Endothelial cell of umbilical vein (primary cell): ENCODE results near the gene ZNF618. TPM values are rescaled to one million over a fixed set of nuclear protein-coding genes. Genes with fewer than 3 reads are reported as not detected.

Source experiments
- BruUV-seq: library from RNA; stranded (reverse); fragments of 400-500 nt; replicated peaks from 2 replicates; lab custom pipeline; 2021; lab: Mats Ljungman, UMichigan
- CTCF ChIA-PET: fragments of 300-600, 350-600 bp; sonication (Branson Sonifier 250); formaldehyde crosslinking; loops from one replicate; lab custom pipeline; 2021; ENCODE audit warnings: antibody characterized with exemption, inconsistent platforms; lab: Charles Lee
- POLR2A ChIA-PET: fragments of 300-600, 350-600 bp; sonication (Branson Sonifier 250); formaldehyde crosslinking; loops from one replicate; lab custom pipeline; 2021; ENCODE audit warnings: antibody characterized with exemption, inconsistent platforms; lab: Charles Lee
- DNase-seq: peaks from one replicate; pipeline ENCODE4 v3.0.0-alpha.2; 2011; ENCODE audit warnings: low read depth, low spot score
- FAIRE-seq: peaks from 2 replicates; lab custom pipeline; 2011; peaks lifted over from hg19 to GRCh38; lab: Jason Lieb, UNC
- H2AFZ ChIP-seq: 2 replicates; pipeline ENCODE4 v1.6.0; 2012; ENCODE audit warnings: low read depth, low read length, control low read depth, inconsistent platforms
- H3K27ac ChIP-seq: 2 replicates; pipeline ENCODE4 v1.5.1; 2011; ENCODE audit warnings: low read depth, mild to moderate bottlenecking, control low read depth, low read length, moderate library complexity; ENCODE audit not compliant: insufficient read depth
- H3K27me3 ChIP-seq, 2 experiments: 2 replicates each; pipeline versions ENCODE4 v1.6.0 to v1.6.1; 2011; ENCODE audit warnings: low read length in 2 of 2, mixed read lengths in 1 of 2; ENCODE audit not compliant: control insufficient read depth in 2 of 2, insufficient read depth in 2 of 2
- H3K36me3 ChIP-seq, 2 experiments: 2 replicates in 1 of 2; 3 replicates in 1 of 2; pipeline ENCODE4 v1.5.1; 2011; ENCODE audit warnings: low read length in 2 of 2, mild to moderate bottlenecking in 1 of 2, moderate library complexity in 1 of 2; ENCODE audit not compliant: control insufficient read depth in 2 of 2, insufficient read depth in 2 of 2; ENCODE audit errors: extremely low read depth in 1 of 2
- H3K4me1 ChIP-seq: 3 replicates; pipeline ENCODE4 v1.5.1; 2011; ENCODE audit warnings: mild to moderate bottlenecking, low read length; ENCODE audit not compliant: control insufficient read depth, insufficient read depth; ENCODE audit errors: extremely low read depth
- H3K4me2 ChIP-seq: 2 replicates; pipeline ENCODE4 v1.6.1; 2011; ENCODE audit warnings: low read length, control low read depth, mixed read lengths; ENCODE audit not compliant: insufficient read depth
- H3K4me3 ChIP-seq, 3 experiments: fragments of 200-600 bp in 1 of 3; sonication (generic), shearing (Covaris generic) in 1 of 3; replicated peaks in 1 of 3; 2 replicates each; pipeline ENCODE4 v1.5.1; 2011 to 2016; ENCODE audit warnings: control low read depth in 3 of 3, low read length in 3 of 3, mild to moderate bottlenecking in 2 of 3, inconsistent platforms in 1 of 3, low read depth in 1 of 3, moderate library complexity in 1 of 3; ENCODE audit not compliant: insufficient read depth in 1 of 3
- H3K79me2 ChIP-seq: 2 replicates; pipeline ENCODE4 v1.6.0; 2012; ENCODE audit warnings: low read length, inconsistent platforms; ENCODE audit not compliant: control insufficient read depth, insufficient read depth
- H3K9ac ChIP-seq: replicated peaks from 2 replicates; pipeline ENCODE3; 2011; ENCODE audit warnings: low read length, control low read depth; ENCODE audit not compliant: insufficient read depth; ENCODE audit errors: extremely low read depth
- H3K9me1 ChIP-seq: replicated peaks from 3 replicates; pipeline ENCODE4 v1.6.0; 2011; ENCODE audit warnings: mild to moderate bottlenecking, low read length; ENCODE audit not compliant: control insufficient read depth, insufficient read depth; ENCODE audit errors: extremely low read depth
- H3K9me3 ChIP-seq: replicated peaks from 2 replicates; pipeline ENCODE4 v1.5.1; 2012; ENCODE audit warnings: low read length, inconsistent platforms; ENCODE audit not compliant: control insufficient read depth, insufficient read depth
- H4K20me1 ChIP-seq: replicated peaks from 2 replicates; pipeline ENCODE3; 2011; ENCODE audit warnings: mild to moderate bottlenecking, low read length; ENCODE audit not compliant: control insufficient read depth, insufficient read depth; ENCODE audit errors: extremely low read depth
- EZH2 ChIP-seq: IDR thresholded peaks from 2 replicates; pipeline ENCODE4 v1.6.1; 2012; ENCODE audit warnings: borderline replicate concordance, low read depth, mild to moderate bottlenecking, moderate library complexity, low read length, inconsistent platforms; ENCODE audit not compliant: severe bottlenecking
- FOS ChIP-seq: IDR thresholded peaks from 2 replicates; pipeline ENCODE4 v1.6.1; 2011; ENCODE audit warnings: mild to moderate bottlenecking, low read length, moderate library complexity, borderline replicate concordance; ENCODE audit not compliant: insufficient read depth
- GATA2 ChIP-seq: IDR thresholded peaks from 2 replicates; pipeline ENCODE4 v1.7.0; 2011; ENCODE audit warnings: low read depth, mild to moderate bottlenecking, moderate library complexity, mixed read lengths, low read length; ENCODE audit not compliant: insufficient read length, insufficient read depth
- JUN ChIP-seq: IDR thresholded peaks from 2 replicates; pipeline ENCODE4 v1.6.1; 2011; ENCODE audit warnings: borderline replicate concordance, low read depth; ENCODE audit not compliant: insufficient read length, insufficient read depth
- MAX ChIP-seq: IDR thresholded peaks from 2 replicates; pipeline ENCODE4 v1.6.1; 2011; ENCODE audit not compliant: insufficient read depth, insufficient read length
- MYC ChIP-seq: IDR thresholded peaks from one replicate; pipeline ENCODE4 v1.6.1; 2011; ENCODE audit warnings: mild to moderate bottlenecking, low read depth, low read length
- POLR2A ChIP-seq: IDR thresholded peaks from 2 replicates; pipeline ENCODE4 v1.6.1; 2012; ENCODE audit warnings: low read depth, mild to moderate bottlenecking, control low read depth, low read length
- POLR2AphosphoS5 ChIP-seq: IDR thresholded peaks from 2 replicates; pipeline ENCODE4 v1.6.1; 2012; ENCODE audit warnings: low read depth, mild to moderate bottlenecking, control low read depth, low read length, moderate library complexity; ENCODE audit not compliant: insufficient read depth
- dilution Hi-C: fragments of 300-500 bp; cut with MboI; formaldehyde crosslinking; loops from one replicate; pipeline ENCODE4 v1.15.0; 2019; ENCODE audit warnings: low sequenced_read_pairs; ENCODE audit not compliant: extremely low pct_ligation_motif_present
- intact Hi-C: fragments of 100-400 bp; cut with micrococcal nuclease; formaldehyde crosslinking; loops from one replicate; pipeline ENCODE4 v1.10.0; 2022
- polyA plus RNA-seq, 4 experiments: library from polyadenylated mRNA; depleted of rRNA in 3 of 4; stranded (reverse) in 3 of 4; unstranded in 1 of 4; fragments of >200 nt; gene quantifications; 2 replicates each; pipeline versions ENCODE4 v1.2.1 to v1.2.3, GENCODE V29; 2011 to 2012; ENCODE audit warnings: missing spikeins in 1 of 4
- total RNA-seq: library from RNA; stranded (reverse); gene quantifications from 2 replicates; pipeline ENCODE4 v1.2.3, GENCODE V29; 2021
- TF ChIP-seq, protein P1 (sequence below), 2 donors: IDR thresholded peaks; 1 replicate in 1 of 2; 2 replicates in 1 of 2; pipeline ENCODE4 v1.5.1; 2011; ENCODE audit warnings: low read length in 2 of 2, mild to moderate bottlenecking in 2 of 2, moderate library complexity in 2 of 2, control low read depth in 1 of 2, inconsistent platforms in 1 of 2, low read depth in 1 of 2; ENCODE audit not compliant: insufficient read depth in 1 of 2; ENCODE audit errors: extremely low read depth in 1 of 2

ZNF618 gene
- total and polyA plus RNA-seq, 2 donors (not counting 3 experiments of a cell fraction or from before 2014, with no cell fraction given): 22.6 to 80.3 TPM

DNA sequence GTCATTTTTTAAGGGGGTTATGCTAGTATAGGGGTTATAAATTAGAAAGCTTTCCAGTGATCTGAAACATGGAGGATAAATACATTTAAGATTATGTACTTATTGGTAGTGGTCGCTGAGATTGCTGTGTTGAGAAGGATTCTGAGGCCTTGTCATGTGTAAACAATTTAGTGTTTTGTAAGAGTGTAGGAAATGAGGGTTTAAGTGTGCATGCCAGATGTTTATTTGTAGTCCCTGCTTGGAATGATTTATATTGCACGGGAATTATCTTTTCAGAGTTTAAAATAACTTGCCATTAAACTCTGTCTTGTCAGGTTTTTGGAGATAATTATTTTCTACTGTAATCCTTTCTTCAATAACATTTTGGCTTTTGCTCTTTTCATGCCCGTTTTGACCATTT is 19.4 kb downstream of the ZNF618 start:
- no peak overlapping the region for H3K9ac ChIP-seq
- no TSS peak for BruUV-seq
- dilution Hi-C loops (no loop called here), intact Hi-C loops (no loop called here)
- no peak overlapping the region for H3K4me2 ChIP-seq
- no peaks in the 10 kb centered on the region for H3K27me3 ChIP-seq
- ChIA-PET CTCF (no interaction called here), POLR2A (no interaction called here)
- peaks cover 16% of the 10 kb centered on the region for H3K4me1 ChIP-seq
- H2AFZ ChIP-seq: no peak overlapping the region
- FAIRE-seq (no peak), DNase-seq (no peak)
- no peaks in the 10 kb centered on the region for H3K9me3 ChIP-seq
- H3K27ac ChIP-seq: no peak overlapping the region
- TF ChIP-seq MAX (no peak), GATA2 (no peak), POLR2A (no peak), JUN (no peak), POLR2AphosphoS5 (no peak), EZH2 (no peak), MYC (no peak), FOS (no peak)
- TF ChIP-seq, protein P1, sequence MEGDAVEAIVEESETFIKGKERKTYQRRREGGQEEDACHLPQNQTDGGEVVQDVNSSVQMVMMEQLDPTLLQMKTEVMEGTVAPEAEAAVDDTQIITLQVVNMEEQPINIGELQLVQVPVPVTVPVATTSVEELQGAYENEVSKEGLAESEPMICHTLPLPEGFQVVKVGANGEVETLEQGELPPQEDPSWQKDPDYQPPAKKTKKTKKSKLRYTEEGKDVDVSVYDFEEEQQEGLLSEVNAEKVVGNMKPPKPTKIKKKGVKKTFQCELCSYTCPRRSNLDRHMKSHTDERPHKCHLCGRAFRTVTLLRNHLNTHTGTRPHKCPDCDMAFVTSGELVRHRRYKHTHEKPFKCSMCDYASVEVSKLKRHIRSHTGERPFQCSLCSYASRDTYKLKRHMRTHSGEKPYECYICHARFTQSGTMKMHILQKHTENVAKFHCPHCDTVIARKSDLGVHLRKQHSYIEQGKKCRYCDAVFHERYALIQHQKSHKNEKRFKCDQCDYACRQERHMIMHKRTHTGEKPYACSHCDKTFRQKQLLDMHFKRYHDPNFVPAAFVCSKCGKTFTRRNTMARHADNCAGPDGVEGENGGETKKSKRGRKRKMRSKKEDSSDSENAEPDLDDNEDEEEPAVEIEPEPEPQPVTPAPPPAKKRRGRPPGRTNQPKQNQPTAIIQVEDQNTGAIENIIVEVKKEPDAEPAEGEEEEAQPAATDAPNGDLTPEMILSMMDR (IDR thresholded peaks at IDR 0.05; ENCODE audit: extremely low read depth in 1 of 2, insufficient read depth in 1 of 2, low read depth in 1 of 2, low read length in 2 of 2): no peak
- H3K79me2 ChIP-seq: peaks cover 78% of the 10 kb centered on the region
- H3K4me3 ChIP-seq: no peak overlapping the region
- no peaks in the 10 kb centered on the region for H3K36me3 ChIP-seq
- peaks cover 7% of the 10 kb centered on the region for H4K20me1 ChIP-seq
- H3K9me1 ChIP-seq: no peaks in the 10 kb centered on the region
